Activated CD4-positive, alpha-beta T cell treated with anti-CD3 and anti-CD28 coated beads, Interleukin-2, amount 10 ng/mL, durations not matched to agents 24 days and 14 days (primary cell): ENCODE measurements around the gene HLA-DPB1. TPM values are rescaled to one million over a fixed set of nuclear protein-coding genes. Genes with fewer than 3 reads are reported as not detected.

Experiments
- DNase-seq: peaks from one replicate; pipeline ENCODE4 v3.0.0; 2022
- H3K27ac Mint-ChIP-seq: one replicate; pipeline ENCODE4 v1.8.0; 2022; ENCODE audit warnings: mild to moderate bottlenecking, mixed read lengths
- H3K27me3 Mint-ChIP-seq: one replicate; pipeline ENCODE4 v1.8.0; 2022; ENCODE audit warnings: mixed read lengths
- H3K36me3 Mint-ChIP-seq: one replicate; pipeline ENCODE4 v1.8.0; 2022; ENCODE audit warnings: low read depth, mild to moderate bottlenecking, mixed read lengths
- H3K4me1 Mint-ChIP-seq: one replicate; pipeline ENCODE4 v1.8.0; 2021; ENCODE audit warnings: mixed read lengths
- H3K4me3 Mint-ChIP-seq: one replicate; pipeline ENCODE4 v1.8.0; 2022; ENCODE audit warnings: mild to moderate bottlenecking, moderate library complexity, mixed read lengths
- H3K9me3 Mint-ChIP-seq: one replicate; pipeline ENCODE4 v1.8.0; 2021; ENCODE audit warnings: mixed read lengths
- intact Hi-C: fragments of 100-400 bp; cut with micrococcal nuclease; formaldehyde crosslinking; loops from one replicate; pipeline ENCODE4 v1.15.1; 2023
- total RNA-seq: library from RNA; stranded (reverse); gene quantifications from 2 replicates; pipeline ENCODE4 v1.2.3, GENCODE V29; 2022

HLA-DPB1 gene
- total RNA-seq = 4.7 and 6.2 TPM in 2 replicates

GRCh38 chr6:33075568-33076405 is at the start of gene HLA-DPB1:
Gene HLA-DPB1, plus strand, starts transcription at chr6:33075990. Its CDS starts 52 bp downstream, at chr6:33076042.
- intact Hi-C loops = loop anchor here (2.0 to 5.0 kb wide), 2 partner anchors 57 to 188 kb away; no protein-coding TSS in a partner anchor
- peak within 1 kb of the TSS; percentile 79 for H3K27ac Mint-ChIP-seq

DNA sequence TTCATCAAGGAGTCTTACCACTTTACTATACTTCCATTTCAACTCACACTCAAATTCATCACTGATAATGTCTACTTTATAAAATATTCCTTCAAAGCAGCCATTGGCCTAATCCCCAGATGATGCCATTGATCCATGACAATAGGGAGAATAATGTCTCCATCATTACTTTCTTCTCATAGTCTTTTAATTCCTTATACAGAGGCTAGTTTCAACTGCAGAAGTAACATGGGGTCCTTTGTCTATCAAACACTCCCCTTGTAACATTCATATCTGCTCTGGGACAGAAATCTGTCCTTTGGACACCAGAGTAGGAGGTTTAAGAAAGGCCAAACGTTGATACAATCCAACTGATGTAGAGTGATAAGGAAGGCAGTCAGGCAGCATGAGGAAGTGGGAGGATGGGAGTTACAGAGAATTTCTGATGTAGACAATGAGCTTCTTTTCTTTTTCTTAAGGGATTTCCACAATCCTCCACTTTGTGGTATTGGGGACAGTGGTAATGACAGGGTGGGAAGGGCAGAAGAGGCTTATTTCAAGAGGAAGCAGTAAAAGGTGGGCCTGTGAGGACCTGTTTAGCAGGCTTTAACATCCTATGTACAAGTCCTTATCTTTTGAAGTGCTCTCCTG is 47.5 kb upstream of the HLA-DPB1 start:
- intact Hi-C loops = no loop called here
- no peaks in the 10 kb centered on the region for H3K9me3 Mint-ChIP-seq
- H3K36me3 Mint-ChIP-seq = no peaks in the 10 kb centered on the region
- H3K27ac Mint-ChIP-seq = peak overlapping the region; percentile 8
- peaks cover 38% of the 10 kb centered on the region for H3K27me3 Mint-ChIP-seq
- H3K4me3 Mint-ChIP-seq = no peak overlapping the region
- H3K4me1 Mint-ChIP-seq = peaks cover 19% of the 10 kb centered on the region
- DNase-seq = no peak

More at GRCh38 chr6:33075568-33076405, at the start of gene HLA-DPB1:
- peak within 1 kb of the TSS; percentile 80 for H3K4me3 Mint-ChIP-seq
- peaks cover 2% of the 10 kb centered on the region for H3K27me3 Mint-ChIP-seq
- peak; percentile 85 for DNase-seq
- H3K4me1 Mint-ChIP-seq = peaks cover 48% of the 10 kb centered on the region
- H3K36me3 Mint-ChIP-seq = no peaks in the 10 kb centered on the region
- no peaks in the 10 kb centered on the region for H3K9me3 Mint-ChIP-seq

GRCh38 chr6:33029328-33030184 is 46.2 kb upstream of the HLA-DPB1 start:
- peak overlapping the region; percentile 46 for H3K27ac Mint-ChIP-seq
- peaks cover 19% of the 10 kb centered on the region for H3K4me1 Mint-ChIP-seq
- intact Hi-C loops = no loop called here
- H3K27me3 Mint-ChIP-seq = peaks cover 46% of the 10 kb centered on the region
- H3K4me3 Mint-ChIP-seq = peak overlapping the region; percentile 4
- no peaks in the 10 kb centered on the region for H3K36me3 Mint-ChIP-seq
- DNase-seq = peak; percentile 77
- no peaks in the 10 kb centered on the region for H3K9me3 Mint-ChIP-seq

DNA sequence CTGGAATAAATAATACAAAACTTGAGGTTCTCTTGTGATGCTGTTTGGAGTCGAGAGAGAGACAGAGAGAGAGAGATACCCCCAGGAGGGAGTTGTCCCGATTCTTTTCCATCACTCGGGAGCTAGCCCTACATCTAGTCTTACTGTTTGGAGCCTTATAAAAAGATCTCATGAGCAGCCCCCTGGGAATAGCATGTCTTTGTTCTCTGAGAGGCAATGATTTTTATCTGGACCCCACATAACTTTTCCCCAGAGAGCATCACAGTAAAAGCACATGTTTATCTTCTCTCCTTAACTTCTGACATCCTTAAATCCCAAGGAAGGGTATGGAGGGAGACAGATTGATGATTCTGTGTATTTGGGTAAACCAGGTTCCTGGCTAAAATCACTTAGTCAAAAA is 45.5 kb upstream of the HLA-DPB1 start:
- intact Hi-C loops = no loop called here
- peaks cover 50% of the 10 kb centered on the region for H3K27me3 Mint-ChIP-seq
- no peak overlapping the region for H3K27ac Mint-ChIP-seq
- H3K4me1 Mint-ChIP-seq = peaks cover 19% of the 10 kb centered on the region
- no peaks in the 10 kb centered on the region for H3K9me3 Mint-ChIP-seq
- DNase-seq = no peak
- H3K36me3 Mint-ChIP-seq = no peaks in the 10 kb centered on the region
- H3K4me3 Mint-ChIP-seq = no peak overlapping the region

GRCh38 chr6:33034554-33034953 is 41.2 kb upstream of the HLA-DPB1 start:
- intact Hi-C loops = no loop called here
- H3K27me3 Mint-ChIP-seq = peaks cover 71% of the 10 kb centered on the region
- H3K9me3 Mint-ChIP-seq = peaks cover 3% of the 10 kb centered on the region
- no peak overlapping the region for H3K27ac Mint-ChIP-seq
- H3K36me3 Mint-ChIP-seq = no peaks in the 10 kb centered on the region
- H3K4me1 Mint-ChIP-seq = peaks cover 3% of the 10 kb centered on the region
- DNase-seq = no peak
- no peak overlapping the region for H3K4me3 Mint-ChIP-seq

DNA sequence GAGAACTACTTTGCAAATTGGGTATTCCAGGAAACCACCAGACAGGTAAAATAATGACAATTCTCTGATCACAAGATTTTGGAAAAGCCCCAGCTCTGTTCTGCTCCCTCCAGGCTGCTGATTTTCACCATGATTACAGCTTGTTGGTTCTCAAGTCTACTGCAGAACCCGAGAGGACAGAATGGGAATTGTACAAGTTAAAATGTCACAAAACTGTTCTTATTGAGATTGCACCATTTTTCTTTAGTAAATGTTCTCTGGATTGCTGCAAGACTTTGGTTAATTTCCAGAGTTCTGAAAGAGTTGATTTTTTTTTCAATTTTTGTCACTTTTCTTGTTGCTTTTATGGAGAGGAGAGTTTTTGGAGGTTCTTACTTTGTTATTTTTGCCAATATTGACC is 39.3 kb upstream of the HLA-DPB1 start:
- H3K27ac Mint-ChIP-seq = no peak overlapping the region
- no peaks in the 10 kb centered on the region for H3K4me1 Mint-ChIP-seq
- intact Hi-C loops = no loop called here
- H3K27me3 Mint-ChIP-seq = peaks cover 69% of the 10 kb centered on the region
- no peak overlapping the region for H3K4me3 Mint-ChIP-seq
- DNase-seq = no peak
- H3K9me3 Mint-ChIP-seq = peaks cover 3% of the 10 kb centered on the region
- H3K36me3 Mint-ChIP-seq = no peaks in the 10 kb centered on the region

- no peaks in the 10 kb centered on the region for H3K36me3 Mint-ChIP-seq
- no peak overlapping the region for H3K4me3 Mint-ChIP-seq
- H3K9me3 Mint-ChIP-seq = peaks cover 10% of the 10 kb centered on the region
- no peak for DNase-seq
- H3K27ac Mint-ChIP-seq = no peak overlapping the region
- peaks cover 64% of the 10 kb centered on the region for H3K27me3 Mint-ChIP-seq
- intact Hi-C loops = no loop called here
- no peaks in the 10 kb centered on the region for H3K4me1 Mint-ChIP-seq
Measured at GRCh38 chr6:33040157-33040556, 35.6 kb upstream of the HLA-DPB1 start.

DNA sequence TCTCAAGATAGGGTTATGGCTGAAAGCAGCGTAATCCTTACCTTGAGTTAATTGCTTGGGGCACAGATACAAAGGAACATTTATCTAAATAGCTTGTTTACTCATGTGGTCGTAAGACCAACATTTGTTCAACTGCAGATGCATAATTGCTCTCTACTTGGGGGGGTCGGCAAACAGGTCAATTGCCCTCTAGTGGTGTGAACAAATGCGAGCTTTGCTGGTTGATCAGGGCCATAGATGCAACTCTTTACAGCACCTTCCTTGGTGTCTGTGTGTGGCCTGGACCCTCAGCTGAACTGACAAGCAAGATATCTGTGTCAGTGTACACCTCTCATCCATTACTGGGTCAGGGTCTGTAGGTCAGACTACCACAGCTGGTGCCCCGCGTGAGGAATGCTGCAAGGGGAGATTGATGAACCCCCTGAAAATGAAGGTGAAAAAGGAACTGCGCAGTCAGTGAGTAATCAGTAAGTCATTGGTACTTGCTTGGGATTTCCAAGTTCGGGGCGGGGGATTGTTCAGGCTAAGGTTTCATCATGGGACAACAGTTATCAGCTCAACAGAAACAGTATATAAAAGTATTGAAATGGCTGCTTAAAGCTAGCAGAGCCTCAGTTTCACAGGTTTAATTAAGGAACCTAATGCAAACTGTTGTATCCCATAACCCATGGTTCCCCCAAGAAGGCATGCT is 26.3 kb upstream of the HLA-DPB1 start:
- Mint-ChIP-seq H3K4me3 (no peak overlapping the region), H3K27me3 (peaks cover 45% of the 10 kb centered on the region), H3K36me3 (no peaks in the 10 kb centered on the region), H3K27ac (no peak overlapping the region), H3K9me3 (no peaks in the 10 kb centered on the region), H3K4me1 (no peaks in the 10 kb centered on the region)
- DNase-seq = no peak
- intact Hi-C loops = no loop called here

- no peak overlapping the region for H3K27ac Mint-ChIP-seq
- DNase-seq = no peak
- intact Hi-C loops = no loop called here
- no peak overlapping the region for H3K4me3 Mint-ChIP-seq
- H3K36me3 Mint-ChIP-seq = no peaks in the 10 kb centered on the region
- H3K4me1 Mint-ChIP-seq = no peaks in the 10 kb centered on the region
- H3K9me3 Mint-ChIP-seq = no peaks in the 10 kb centered on the region
- H3K27me3 Mint-ChIP-seq = peaks cover 39% of the 10 kb centered on the region
Measured at GRCh38 chr6:33050014-33050810, 25.6 kb upstream of the HLA-DPB1 start.

GRCh38 chr6:33052627-33053026 is 23.2 kb upstream of the HLA-DPB1 start:
- Mint-ChIP-seq H3K36me3 (no peaks in the 10 kb centered on the region), H3K4me3 (no peak overlapping the region), H3K4me1 (no peaks in the 10 kb centered on the region), H3K9me3 (no peaks in the 10 kb centered on the region), H3K27ac (no peak overlapping the region), H3K27me3 (peaks cover 27% of the 10 kb centered on the region)
- intact Hi-C loops = no loop called here
- DNase-seq = no peak

GRCh38 chr6:33053230-33053629 is 22.6 kb upstream of the HLA-DPB1 start:
- Mint-ChIP-seq H3K4me1 (no peaks in the 10 kb centered on the region), H3K27ac (no peak overlapping the region), H3K9me3 (no peaks in the 10 kb centered on the region), H3K36me3 (no peaks in the 10 kb centered on the region), H3K4me3 (no peak overlapping the region), H3K27me3 (peaks cover 23% of the 10 kb centered on the region)
- intact Hi-C loops = no loop called here
- DNase-seq = no peak

GRCh38 chr6:33057222-33058150 is 18.3 kb upstream of the HLA-DPB1 start:
- no peak for DNase-seq
- H3K27me3 Mint-ChIP-seq = peaks cover 10% of the 10 kb centered on the region
- no peaks in the 10 kb centered on the region for H3K36me3 Mint-ChIP-seq
- intact Hi-C loops = no loop called here
- no peaks in the 10 kb centered on the region for H3K9me3 Mint-ChIP-seq
- H3K4me3 Mint-ChIP-seq = no peak overlapping the region
- H3K4me1 Mint-ChIP-seq = no peaks in the 10 kb centered on the region
- H3K27ac Mint-ChIP-seq = no peak overlapping the region
